Stomach (tissue), 9 donors: ENCODE results near the gene NMRK2. TPM values are rescaled to one million over a fixed set of nuclear protein-coding genes. Genes with fewer than 3 reads are reported as not detected.
A peak's percentile ranks its signal among the peaks of the same experiment; 100 is the strongest.

Source experiments
- DNase-seq, 2 donors: peaks; one replicate each; pipeline versions ENCODE4 v3.0.0 to v3.0.0-alpha.2; 2013 to 2019
- H3K27ac ChIP-seq, 5 donors: fragments of 200-600 bp in 4 of 5; sonication (generic) in 4 of 5; one replicate each; pipeline ENCODE4 v1.5.1; 2013 to 2019; ENCODE audit warnings: mild to moderate bottlenecking in 1 of 5, moderate library complexity in 1 of 5
- H3K27me3 ChIP-seq, 3 donors: fragments of 200-600 bp; sonication (generic); one replicate each; pipeline ENCODE4 v1.5.1; 2017 to 2019; ENCODE audit warnings: mixed run types in 1 of 3
- H3K36me3 ChIP-seq, 4 donors: fragments of 200-600 bp; sonication (generic); 1 replicate in 3 of 4; 2 replicates in 1 of 4; pipeline ENCODE4 v1.5.1; 2016 to 2019
- H3K4me1 ChIP-seq, 4 donors: fragments of 200-600 bp; sonication (generic); one replicate each; pipeline ENCODE4 v1.5.1; 2016 to 2019
- H3K4me3 ChIP-seq, 4 donors: fragments of 200-600 bp; sonication (generic) in 3 of 4; one replicate each; pipeline ENCODE4 v1.5.1; 2016 to 2019; ENCODE audit warnings: mild to moderate bottlenecking in 1 of 4
- H3K9me3 ChIP-seq, 4 donors: fragments of 200-600 bp; sonication (generic); one replicate each; pipeline ENCODE4 v1.5.1; 2016 to 2019
- CTCF ChIP-seq, 7 experiments: fragments of 450-650 bp in 4 of 7; fragments of 200-600 bp in 3 of 7; sonication (generic) in 3 of 7; IDR thresholded peaks; one replicate each; pipeline ENCODE4 v1.5.1; 2016 to 2019; ENCODE audit warnings: antibody characterized with exemption in 7 of 7, control low read depth in 2 of 7, mild to moderate bottlenecking in 1 of 7
- EP300 ChIP-seq: sonication (generic); formaldehyde crosslinking; IDR thresholded peaks from one replicate; pipeline ENCODE4 v1.6.1; 2017; ENCODE audit warnings: antibody characterized with exemption
- POLR2A ChIP-seq, 4 donors: fragments of 450-650 bp; IDR thresholded peaks; one replicate each; pipeline ENCODE4 v1.6.1; 2016; ENCODE audit warnings: antibody characterized with exemption in 4 of 4, control low read depth in 2 of 4, mild to moderate bottlenecking in 1 of 4, moderate library complexity in 1 of 4
- POLR2AphosphoS5 ChIP-seq, 3 donors: sonication (generic); formaldehyde crosslinking; IDR thresholded peaks; one replicate each; pipeline ENCODE4 v1.6.1; 2016; ENCODE audit warnings: antibody characterized with exemption in 3 of 3
- WGBS, 5 donors: extraction: QIAGEN DNeasy Blood & Tissue Kit in 3 of 5; methylation state at CpG; one replicate each; pipeline versions ENCODE4 v1.1.5 to v1.1.7; 2013 to 2018; 5-methylcytosine and 5-hydroxymethylcytosine counted together
- intact Hi-C: fragments of 100-400 bp; cut with DNase I; formaldehyde crosslinking; loops from one replicate; pipeline ENCODE4 v1.15.1; 2023; ENCODE audit warnings: low total_unique reads
- polyA plus RNA-seq, 3 donors: library from polyadenylated mRNA; stranded (reverse); fragments of 200-250 nt; gene quantifications; one replicate each; pipeline ENCODE4 v1.2.3, GENCODE V29; 2013
- total RNA-seq, 5 donors: library from RNA; depleted of rRNA; stranded (reverse); fragments of >200 nt; gene quantifications; one replicate each; pipeline versions ENCODE4 v1.1.0 to v1.2.3, GENCODE V29; 2014 to 2016
- donor health status: healthy with polysubstance abuse.
- donor health status: Bipolar disorder and iron deficiency.
- donor health status: healthy.

The NMRK2 gene
- total and polyA plus RNA-seq, 8 donors: 0.55 to 4.3 (median 1.5) TPM; not detected in 4

GRCh38 chr19:3980353-3981251 lies 47.7 kb downstream of the NMRK2 start:
- H3K9me3 ChIP-seq: no peaks in the 10 kb centered on the region
- WGBS, 5 donors: 85 to 88% (median 87%) methylated on average over 20 to 31 of the region's 31 CpGs
- intact Hi-C loops: loop anchor here (10.0 kb wide), 1 partner anchor 204 kb away; the partner anchor contains the start of genes ANKRD24 and SIRT6
- peaks cover 87 to 89% (median 88%) of the 10 kb centered on the region in 4 donors for H3K36me3 ChIP-seq
- peak overlapping the region in 1 of 4 donors; percentile 1 for H3K4me3 ChIP-seq
- no peaks in the 10 kb centered on the region for H3K27me3 ChIP-seq
- peak in 1 of 2 donors; percentile 13 for DNase-seq
- H3K27ac ChIP-seq: peak overlapping the region in 1 of 5 donors; percentile 91
- TF ChIP-seq EP300 (no peak), POLR2AphosphoS5 (IDR thresholded peaks at IDR 0.05) (no peak), CTCF (IDR thresholded peaks at IDR 0.05) (no peak), POLR2A (IDR thresholded peaks at IDR 0.05) (no peak)
- peaks cover 21 to 88% (median 32%) of the 10 kb centered on the region in 4 donors for H3K4me1 ChIP-seq

- 80 to 86% (median 83%) methylated on average over 6 to 10 of the region's 10 CpGs for WGBS, 5 donors
- H3K27ac ChIP-seq: peak overlapping the region in 1 of 5 donors; percentile 91
- peak overlapping the region in 1 of 4 donors; percentile 1 for H3K4me3 ChIP-seq
- peaks cover 27 to 89% (median 39%) of the 10 kb centered on the region in 4 donors for H3K4me1 ChIP-seq
- intact Hi-C loops: loop anchor here (10.0 kb wide), 1 partner anchor 203 kb away; the partner anchor contains the start of genes ANKRD24 and SIRT6
- TF ChIP-seq POLR2A (IDR thresholded peaks at IDR 0.05): no peak
- no peak for TF ChIP-seq EP300
- no peak for TF ChIP-seq CTCF (IDR thresholded peaks at IDR 0.05)
- no peak for TF ChIP-seq POLR2AphosphoS5 (IDR thresholded peaks at IDR 0.05)
- no peak for DNase-seq
- no peaks in the 10 kb centered on the region for H3K27me3 ChIP-seq
- H3K36me3 ChIP-seq: peaks cover 80 to 82% (median 80%) of the 10 kb centered on the region in 4 donors
- no peaks in the 10 kb centered on the region for H3K9me3 ChIP-seq
Observed at GRCh38 chr19:3981373-3981735, 48.5 kb downstream of the NMRK2 start.

GRCh38 chr19:3981736-3982681 lies 49.1 kb downstream of the NMRK2 start:
- Histone ChIP-seq H3K36me3 (peaks cover 73 to 75% (median 74%) of the 10 kb centered on the region in 4 donors), H3K4me3 (peak overlapping the region in 2 of 4 donors; percentile 67 to 74), H3K9me3 (no peaks in the 10 kb centered on the region), H3K4me1 (peaks cover 34 to 89% (median 46%) of the 10 kb centered on the region in 4 donors), H3K27me3 (no peaks in the 10 kb centered on the region), H3K27ac (peak overlapping the region in 4 of 5 donors; percentile 91 to 99 (median 97))
- no peak for TF ChIP-seq POLR2AphosphoS5 (IDR thresholded peaks at IDR 0.05)
- intact Hi-C loops: loop anchor here (10.0 kb wide), 1 partner anchor 203 kb away; the partner anchor contains the start of genes ANKRD24 and SIRT6
- DNase-seq: peak in 1 of 2 donors; percentile 9
- 81 to 86% (median 84%) methylated on average over 30 to 39 of the region's 39 CpGs for WGBS, 5 donors

GRCh38 chr19:3982701-3983541 lies 50.1 kb downstream of the NMRK2 start:
- DNase-seq: peak in 1 of 2 donors; percentile 29
- Histone ChIP-seq H3K36me3 (peaks cover 64 to 66% (median 64%) of the 10 kb centered on the region in 4 donors), H3K4me3 (peak overlapping the region in 3 of 4 donors; percentile 67 to 92 (median 74)), H3K27ac (peak overlapping the region; percentile 1 to 99 (median 96)), H3K27me3 (no peaks in the 10 kb centered on the region), H3K4me1 (peaks cover 35 to 89% (median 54%) of the 10 kb centered on the region in 4 donors), H3K9me3 (no peaks in the 10 kb centered on the region)
- 67 to 81% (median 70%) methylated on average over 22 to 40 of the region's 40 CpGs for WGBS, 5 donors
- intact Hi-C loops: loop anchor here (10.0 kb wide), 1 partner anchor 202 kb away; the partner anchor contains the start of genes ANKRD24 and SIRT6
- TF ChIP-seq POLR2AphosphoS5 (IDR thresholded peaks at IDR 0.05) (no peak), EP300 (no peak), POLR2A (IDR thresholded peaks at IDR 0.05) (no peak), CTCF (IDR thresholded peaks at IDR 0.05) (no peak)
